ENCODE results near the gene PIK3R2.
A peak's percentile ranks its signal among the peaks of the same experiment; 100 is the strongest.

The PIK3R2 gene

GRCh38 chr19:18126097-18126496 lies 26.9 kb upstream of the PIK3R2 start:
- no peak for DNase-seq

GRCh38 chr19:18128044-18128443 lies 24.9 kb upstream of the PIK3R2 start:
- no peak for DNase-seq

DNA sequence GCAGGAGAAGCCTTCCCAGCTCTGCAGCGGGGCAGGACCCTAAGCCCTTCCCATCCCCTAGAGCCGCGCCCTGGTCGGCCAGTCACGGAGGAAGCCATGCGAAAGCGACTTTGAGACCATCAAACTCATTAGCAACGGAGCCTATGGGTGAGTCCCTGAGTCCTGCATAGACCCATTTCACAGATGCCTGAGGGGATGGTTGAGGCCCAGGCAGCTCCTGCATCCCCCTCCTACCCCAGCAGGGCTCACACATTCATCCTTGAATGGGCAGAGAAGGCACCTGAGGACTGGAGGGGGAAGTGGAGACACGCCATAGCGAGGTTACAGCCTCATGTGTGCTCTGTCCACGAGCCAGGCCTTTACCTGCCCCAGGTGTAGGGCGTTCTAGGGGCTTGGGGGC lies 24.2 kb upstream of the PIK3R2 start:
- no peak for DNase-seq

- DNase-seq = no peak
Measured at GRCh38 chr19:18130523-18131242, 22.3 kb upstream of the PIK3R2 start.

DNA sequence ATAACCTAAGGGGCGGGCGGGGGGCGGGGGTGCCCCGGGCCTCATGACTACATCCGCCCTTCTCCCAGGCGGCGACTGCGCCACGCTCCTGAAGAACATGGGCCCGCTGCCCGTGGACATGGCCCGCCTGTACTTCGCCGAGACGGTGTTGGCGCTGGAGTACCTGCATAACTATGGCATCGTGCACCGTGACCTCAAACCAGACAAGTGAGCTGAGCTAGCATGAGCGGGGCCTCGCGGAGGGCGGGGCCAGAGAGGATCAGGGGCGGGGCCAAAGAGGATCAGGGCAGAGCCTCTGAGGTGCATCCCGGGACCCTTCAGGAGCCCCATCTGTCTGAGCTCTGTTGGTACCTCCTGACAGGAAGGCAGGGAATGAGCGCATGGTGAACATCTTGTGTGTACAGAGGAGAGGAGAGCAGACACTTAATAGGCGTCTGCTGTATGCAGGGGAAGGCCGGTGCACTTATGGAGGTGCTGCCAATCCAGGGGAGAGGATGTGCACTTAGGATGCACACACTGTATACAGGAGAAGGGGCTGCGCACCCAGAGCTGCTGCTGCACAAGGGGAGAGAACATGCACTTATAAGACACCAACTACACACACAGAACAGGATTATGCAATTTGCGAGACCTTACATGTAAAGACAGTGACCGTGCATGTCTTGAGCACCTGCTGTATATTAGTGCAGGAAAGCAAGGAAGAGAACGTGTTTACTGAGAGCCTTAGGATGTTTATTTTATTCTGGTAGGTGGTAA lies 20.9 kb upstream of the PIK3R2 start:
- no peak for DNase-seq

DNA sequence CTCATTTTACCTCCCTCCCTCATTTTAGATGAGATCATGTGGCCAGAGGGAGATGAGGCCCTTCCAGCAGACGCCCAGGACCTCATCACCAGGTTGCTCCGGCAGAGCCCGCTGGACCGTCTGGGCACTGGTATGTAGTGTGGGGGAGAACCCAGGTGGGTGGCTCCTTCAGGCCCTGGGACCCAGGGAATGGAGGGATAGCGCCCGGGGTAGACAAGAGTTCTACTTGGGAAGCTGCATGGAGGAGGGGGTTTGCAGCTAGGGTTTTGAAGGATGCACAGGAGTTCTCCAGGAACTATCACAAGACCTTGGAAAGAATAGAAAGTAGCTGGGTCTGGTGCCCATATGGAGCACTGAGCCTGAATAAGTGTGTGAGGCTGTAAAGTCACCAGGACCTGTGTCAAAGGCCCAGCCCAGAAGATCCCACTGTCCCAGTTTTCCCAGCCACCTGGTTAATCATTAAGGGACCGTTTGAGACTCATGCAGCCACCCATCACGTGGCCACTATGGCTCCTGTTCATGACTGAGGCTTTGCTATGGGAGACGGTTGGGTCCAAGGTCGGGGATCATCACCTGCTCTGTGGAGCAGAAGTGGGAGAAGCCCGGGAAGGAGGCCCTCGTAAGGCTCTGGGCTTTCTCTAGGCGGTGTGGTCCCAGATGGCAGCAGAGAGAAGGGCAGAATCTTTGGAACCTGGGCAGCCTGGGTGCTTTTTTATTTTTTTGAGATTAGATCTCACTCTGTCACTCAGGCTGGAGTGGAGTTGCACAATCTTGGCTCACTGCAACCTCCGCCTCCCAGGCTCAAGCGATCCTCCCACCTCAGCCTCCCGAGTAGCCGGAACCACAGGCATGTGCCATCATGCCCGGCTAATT lies 17.0 kb upstream of the PIK3R2 start:
- DNase-seq = no peak

- no peak for DNase-seq
Measured at GRCh38 chr19:18137242-18137641, 15.7 kb upstream of the PIK3R2 start.

DNA sequence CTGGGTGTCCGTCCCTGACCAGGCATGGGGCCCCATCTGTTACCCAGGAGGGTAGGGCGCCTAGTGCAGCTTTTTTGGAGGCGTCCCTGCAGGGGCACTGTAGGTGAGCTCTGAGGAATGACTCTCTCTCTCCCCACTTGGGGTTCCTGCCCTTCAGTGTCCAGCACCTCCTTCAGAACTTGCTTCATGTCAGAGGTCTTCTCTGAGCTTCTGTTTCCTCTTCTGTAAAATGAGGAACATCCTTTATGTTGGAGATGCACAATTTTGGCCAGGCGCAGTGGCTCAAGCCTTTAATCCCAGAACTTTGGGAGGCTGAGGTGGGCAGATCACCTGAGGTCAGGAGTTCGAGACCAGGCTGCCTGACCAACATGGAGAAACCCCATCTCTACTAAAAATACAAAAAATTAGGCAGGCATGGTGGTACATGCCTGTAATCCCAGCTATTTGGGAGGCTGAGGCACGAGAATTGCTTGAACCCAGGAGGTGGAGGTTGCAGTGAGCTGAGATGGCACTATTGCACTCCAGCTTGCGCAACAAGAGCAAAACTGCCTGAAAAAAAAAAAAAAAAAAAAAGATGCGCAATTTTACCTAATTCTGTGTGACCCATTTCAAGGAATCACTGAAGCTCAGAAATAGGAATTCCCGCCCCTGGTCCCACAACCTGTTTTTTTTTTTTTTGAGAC lies 15.2 kb upstream of the PIK3R2 start:
- DNase-seq = no peak

- no peak for DNase-seq
Measured at GRCh38 chr19:18140473-18140872, 12.5 kb upstream of the PIK3R2 start.

GRCh38 chr19:18141031-18141430 lies 11.9 kb upstream of the PIK3R2 start:
- DNase-seq = no peak

DNA sequence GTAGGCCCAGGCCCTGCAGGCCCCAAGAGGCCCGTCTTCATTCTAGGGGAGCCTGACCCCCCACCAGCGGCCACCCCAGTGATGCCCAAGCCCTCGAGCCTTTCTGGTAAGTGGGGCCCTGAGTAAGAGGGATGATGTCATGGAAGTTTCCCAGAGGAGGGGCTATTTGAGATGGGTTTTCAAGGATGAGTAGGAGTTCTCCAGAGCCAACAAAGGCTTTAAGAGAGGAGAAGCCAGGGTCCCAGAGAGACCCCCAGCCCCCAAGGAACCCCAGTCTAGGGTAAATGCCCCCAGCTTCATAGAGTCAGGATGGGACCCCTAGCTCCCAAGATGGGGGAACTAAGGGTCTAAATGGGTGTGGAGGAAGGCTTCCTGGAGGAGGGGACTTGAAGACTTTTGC lies 9.1 kb upstream of the PIK3R2 start:
- no peak for DNase-seq

GRCh38 chr19:18144361-18144760 lies 8.6 kb upstream of the PIK3R2 start:
- no peak for DNase-seq

- DNase-seq = no peak
Measured at GRCh38 chr19:18144906-18145305, 8.1 kb upstream of the PIK3R2 start.

GRCh38 chr19:18145391-18145999 lies 7.5 kb upstream of the PIK3R2 start:
- no peak for DNase-seq

DNA sequence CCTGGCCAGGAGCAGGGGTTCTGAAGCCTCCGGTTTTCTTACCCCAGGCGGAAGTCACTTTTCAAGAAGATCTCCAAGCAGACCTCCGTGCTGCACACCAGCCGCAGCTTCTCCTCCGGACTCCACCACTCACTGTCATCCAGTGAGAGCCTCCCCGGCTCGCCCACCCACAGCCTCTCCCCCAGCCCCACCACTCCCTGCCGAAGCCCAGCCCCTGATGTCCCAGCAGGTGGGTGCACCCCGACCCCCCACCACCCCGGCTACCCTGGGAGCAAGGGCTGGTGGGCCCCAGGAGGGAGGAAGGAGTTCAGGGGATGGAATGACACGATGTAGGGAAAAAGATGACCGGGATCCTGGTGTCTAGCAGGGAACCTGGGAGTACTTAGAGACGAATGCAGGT lies 5.6 kb upstream of the PIK3R2 start:
- DNase-seq = no peak

GRCh38 chr19:18149596-18149975 lies 3.4 kb upstream of the PIK3R2 start:
- no peak for DNase-seq

- DNase-seq = no peak
Measured at GRCh38 chr19:18150776-18151624, 2.0 kb upstream of the PIK3R2 start.

GRCh38 chr19:18152442-18152816 lies 534 bp upstream of the PIK3R2 start:
- peak; percentile 100 for DNase-seq

DNA sequence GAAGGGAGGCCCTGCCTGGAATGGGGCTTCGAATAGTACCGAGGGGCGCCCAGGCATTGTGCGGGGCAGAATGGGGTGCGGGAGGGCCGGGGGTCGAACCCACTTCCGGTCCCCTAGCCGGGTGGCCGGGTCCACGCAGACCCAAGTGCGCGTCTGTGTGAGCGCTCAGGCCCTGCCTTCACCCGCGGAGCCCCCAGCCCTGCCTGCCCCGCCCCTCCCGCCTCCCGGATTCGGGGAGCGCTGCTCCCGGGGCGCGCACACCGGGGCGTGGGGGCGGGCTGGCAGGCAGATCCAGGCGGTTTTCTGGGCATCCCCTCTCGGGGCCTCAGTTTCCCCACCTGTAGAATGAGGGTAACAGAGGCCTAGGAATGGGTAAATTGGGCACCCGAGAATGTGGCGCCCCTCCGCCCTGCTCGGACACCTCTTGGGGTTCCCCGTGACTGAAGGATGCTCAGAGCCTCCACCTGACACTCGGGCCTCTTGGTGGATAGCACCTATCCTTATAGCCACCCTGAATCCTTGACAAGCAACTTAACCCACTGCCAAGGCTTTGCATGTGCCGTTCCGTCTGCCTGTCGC lies 682 bp downstream of the PIK3R2 start:
- DNase-seq = no peak

- DNase-seq = no peak
Measured at GRCh38 chr19:18155095-18156087, 2.4 kb downstream of the PIK3R2 start.

Data from eye (tissue), 1 donor.